ENCODE results near the gene DUSP28.
"Not testable (repeated sequence)": the region's sequence is repeated elsewhere in the genome, so short reads cannot be mapped to it uniquely, and the experiment has no call there.

DUSP28 gene

DNA sequence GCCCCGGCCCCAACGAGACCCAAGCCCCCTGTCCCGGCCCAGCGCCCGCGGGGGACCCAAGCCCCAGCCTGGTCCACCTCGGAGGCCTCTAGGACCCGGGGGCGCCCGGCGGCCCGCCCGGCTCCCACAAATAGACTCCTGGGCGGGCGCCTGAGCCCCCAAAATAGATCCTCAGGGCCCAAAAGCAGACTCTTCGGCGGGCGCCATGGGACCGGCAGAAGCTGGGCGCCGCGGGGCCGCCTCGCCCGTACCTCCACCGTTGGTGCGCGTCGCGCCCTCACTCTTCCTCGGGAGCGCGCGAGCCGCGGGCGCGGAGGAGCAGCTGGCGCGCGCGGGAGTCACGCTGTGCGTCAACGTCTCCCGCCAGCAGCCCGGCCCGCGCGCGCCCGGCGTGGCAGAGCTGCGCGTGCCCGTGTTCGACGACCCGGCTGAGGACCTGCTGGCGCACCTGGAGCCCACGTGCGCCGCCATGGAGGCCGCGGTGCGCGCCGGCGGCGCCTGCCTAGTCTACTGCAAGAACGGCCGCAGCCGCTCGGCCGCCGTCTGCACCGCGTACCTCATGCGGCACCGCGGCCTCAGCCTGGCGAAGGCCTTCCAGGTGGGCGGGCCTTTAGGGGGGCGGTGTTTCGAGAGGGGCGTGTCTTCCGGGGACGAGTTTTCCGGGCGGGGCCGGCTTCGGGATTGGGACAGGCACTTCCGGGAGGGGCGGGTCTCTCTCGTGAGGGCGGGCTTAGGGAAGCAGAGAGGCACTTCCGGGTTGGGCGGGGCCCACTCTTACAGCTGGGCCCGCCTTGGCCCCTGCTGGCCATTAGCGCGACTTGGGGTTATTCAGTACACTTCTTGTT, 545 bp downstream of the DUSP28 start:
- DNase-seq (ENCODE audit: low read depth), result peak; percentile 99

DNA sequence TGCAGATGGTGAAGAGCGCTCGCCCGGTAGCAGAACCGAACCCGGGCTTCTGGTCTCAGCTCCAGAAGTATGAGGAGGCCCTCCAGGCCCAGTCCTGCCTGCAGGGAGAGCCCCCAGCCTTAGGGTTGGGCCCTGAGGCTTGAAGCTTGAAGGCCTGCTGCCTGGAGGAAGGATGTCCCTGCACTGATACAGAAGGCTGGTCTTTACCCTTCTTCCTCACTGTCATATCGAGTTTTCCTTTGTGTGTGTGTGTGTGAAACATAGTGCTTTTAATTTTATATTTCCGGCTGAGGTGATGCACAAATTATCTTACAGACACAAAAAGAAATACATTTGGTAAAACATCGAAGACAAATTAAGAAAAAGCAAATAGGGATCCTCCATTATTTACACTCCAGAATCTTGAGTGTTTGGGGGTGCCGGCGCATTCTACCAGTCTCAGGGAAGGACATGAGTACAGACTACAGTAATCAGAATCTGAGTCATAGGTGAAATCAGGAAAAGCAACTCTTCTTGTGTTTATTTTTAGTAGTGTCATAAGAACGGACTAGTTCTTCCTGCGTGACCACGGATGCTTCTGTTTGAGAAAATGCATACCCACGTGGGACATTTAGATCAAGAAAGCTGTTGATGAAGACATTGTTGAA, 1.3 kb downstream of the DUSP28 start:
- no peak for DNase-seq (ENCODE audit: low read depth)

- not testable (repeated sequence) for DNase-seq (ENCODE audit: low read depth)
These were observed 3.1 kb downstream of the DUSP28 start for GRCh38 chr2:240563231-240563630.

DNA sequence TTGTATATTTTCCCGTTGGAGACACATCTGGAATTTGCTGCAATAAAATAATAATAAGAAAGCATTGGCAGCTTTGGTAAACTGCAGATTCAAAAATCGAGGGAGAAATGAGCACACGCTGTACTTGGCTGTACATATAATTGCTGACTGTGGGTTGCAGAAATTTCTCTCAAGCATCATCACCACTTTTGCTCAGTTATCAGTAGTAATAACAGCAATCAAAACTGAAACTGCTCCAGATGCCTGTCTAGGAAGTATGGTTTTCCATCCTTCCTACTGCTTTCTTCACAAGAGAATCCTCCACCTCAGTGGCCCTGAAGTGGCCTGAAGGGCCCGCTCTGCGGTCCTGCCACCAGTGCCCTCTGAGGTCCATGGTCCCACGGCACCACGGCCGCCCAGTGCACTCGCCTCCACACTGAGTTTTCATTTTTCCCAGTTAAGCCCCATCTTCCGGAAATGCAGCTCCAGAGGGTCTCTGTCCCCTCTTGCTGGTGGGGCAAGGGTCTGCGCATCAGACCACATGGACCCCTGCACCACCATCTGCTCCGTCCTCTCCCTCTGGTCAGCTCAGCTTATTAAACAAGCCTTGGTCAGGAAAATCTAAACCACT, 3.9 kb downstream of the DUSP28 start:
- no peak for DNase-seq (ENCODE audit: low read depth)

- no peak for DNase-seq (ENCODE audit: low read depth)
These were observed 4.6 kb downstream of the DUSP28 start for GRCh38 chr2:240564561-240565332.

DNA sequence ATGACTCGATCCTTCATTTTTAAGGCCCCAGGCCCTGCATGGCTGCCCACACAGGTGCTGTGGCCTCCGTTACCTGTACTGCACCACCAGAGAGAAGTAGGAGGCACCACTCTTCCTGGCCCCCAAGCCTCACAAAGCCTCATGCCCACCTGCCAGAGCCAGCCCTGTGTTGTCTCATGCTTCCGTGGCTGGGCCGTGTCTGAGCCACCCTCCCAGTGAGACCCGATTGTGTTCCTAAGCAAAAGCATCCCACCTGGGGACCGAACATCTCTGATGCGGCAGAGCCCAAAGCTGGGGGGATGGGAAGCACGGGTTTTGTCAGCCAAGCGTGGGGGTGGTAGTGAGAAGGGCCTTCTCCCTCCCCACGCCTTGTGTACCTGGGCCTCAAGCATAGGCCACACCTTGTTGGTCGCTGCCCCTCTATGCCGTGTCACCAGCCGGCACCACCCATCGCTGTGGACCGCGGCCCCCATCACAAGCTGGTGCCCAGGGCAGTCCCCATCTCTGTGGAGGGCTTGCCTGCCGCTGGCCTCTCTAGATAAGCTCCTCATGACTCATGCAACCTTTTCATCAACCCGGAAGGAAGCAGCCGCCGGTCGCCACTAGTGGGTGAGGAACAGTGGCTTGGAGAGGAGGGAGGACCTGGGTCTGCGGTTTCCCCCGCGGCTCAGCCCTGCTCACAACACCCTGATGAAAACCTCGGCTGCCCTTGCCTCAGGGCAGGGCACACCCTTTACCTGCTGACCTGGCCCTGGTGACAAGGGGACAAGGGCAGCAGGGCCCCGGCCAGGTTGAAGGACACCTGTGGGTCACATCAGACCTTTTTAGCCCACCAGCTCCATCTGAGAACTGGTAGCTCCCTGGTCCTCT, 5.4 kb downstream of the DUSP28 start:
- DNase-seq (ENCODE audit: low read depth), result peak; percentile 83

DNA sequence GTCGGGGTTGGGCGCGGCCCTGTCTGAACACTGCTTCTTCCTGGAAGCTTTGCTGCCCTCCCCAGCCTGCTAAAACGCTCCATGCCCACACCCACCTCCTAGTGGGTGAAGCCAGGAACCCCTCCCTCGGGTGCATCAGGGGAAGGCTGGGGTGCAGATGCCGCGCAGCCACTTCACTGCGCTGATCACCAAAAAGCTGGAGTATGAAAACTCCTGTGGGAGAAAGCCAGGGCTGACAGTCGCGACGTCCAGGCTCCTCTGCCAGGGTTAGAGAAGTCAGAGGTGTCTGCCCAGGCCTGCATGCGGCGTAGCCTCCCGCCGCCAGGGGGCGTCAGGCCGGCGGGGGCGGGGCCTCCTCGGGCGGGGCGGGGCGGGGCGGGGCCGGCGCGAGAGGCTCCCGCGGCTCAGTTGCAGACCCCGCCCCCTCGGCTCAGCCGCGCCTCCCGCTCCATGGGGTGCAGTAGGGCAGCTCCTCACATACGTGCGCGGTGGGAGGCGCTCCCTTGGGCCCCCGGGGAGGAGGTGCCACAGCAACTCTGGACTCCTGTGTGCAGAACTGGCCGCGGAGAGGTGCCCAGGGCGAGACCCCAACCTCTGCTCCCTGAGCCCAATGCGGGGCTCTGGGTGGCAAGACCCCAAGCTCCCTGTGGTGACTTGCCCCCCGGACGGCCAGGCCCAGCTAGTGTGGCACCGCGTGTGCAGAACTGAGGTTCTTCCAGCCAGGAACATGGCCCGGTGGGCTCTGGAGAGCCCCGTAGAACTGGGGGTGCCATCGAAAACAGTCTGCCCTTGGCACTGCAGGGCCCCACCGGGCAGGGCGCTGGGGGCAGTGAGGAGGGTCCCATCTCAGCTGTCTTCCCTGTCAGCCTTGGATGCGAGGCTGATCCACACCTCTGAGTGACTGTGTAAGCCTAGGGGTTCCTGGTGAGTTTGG, 6.3 kb downstream of the DUSP28 start:
- peak; percentile 97 for DNase-seq (ENCODE audit: low read depth)

DNA sequence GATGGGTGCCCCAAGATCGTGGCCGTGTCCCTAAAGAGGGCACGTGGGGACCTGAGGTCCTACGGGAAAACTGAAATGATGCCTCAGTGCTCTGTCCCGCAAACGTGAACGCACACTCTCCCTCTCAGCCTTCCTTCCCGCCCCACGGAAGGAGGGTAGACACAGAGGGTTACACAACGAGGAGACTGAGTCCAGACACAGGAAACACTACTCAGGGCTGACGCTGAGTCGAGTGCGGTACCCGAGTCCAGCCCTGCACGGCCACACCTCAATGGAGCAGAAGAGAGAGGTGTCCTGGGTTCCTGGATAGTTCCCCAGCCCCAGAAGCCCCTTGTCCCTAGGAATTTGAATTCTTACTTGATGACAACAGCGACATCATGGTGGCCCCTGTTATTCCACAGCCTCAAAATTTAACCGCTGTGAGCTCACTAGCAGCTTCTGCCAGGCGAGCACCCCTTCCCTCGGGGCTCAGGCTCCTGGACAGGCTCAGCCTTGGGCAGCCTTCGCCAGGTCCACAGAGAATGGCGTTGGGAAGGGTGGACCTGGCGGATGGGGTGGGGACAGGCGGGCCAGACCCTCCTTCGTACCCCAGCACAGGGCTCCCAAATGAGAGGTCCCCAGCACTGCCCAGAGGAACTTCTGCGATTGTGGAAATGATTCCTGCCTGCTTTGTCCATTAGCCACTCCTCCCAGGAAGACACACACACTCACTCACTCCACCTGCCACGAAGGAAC, 7.1 kb downstream of the DUSP28 start:
- no peak for DNase-seq (ENCODE audit: low read depth)

DNA sequence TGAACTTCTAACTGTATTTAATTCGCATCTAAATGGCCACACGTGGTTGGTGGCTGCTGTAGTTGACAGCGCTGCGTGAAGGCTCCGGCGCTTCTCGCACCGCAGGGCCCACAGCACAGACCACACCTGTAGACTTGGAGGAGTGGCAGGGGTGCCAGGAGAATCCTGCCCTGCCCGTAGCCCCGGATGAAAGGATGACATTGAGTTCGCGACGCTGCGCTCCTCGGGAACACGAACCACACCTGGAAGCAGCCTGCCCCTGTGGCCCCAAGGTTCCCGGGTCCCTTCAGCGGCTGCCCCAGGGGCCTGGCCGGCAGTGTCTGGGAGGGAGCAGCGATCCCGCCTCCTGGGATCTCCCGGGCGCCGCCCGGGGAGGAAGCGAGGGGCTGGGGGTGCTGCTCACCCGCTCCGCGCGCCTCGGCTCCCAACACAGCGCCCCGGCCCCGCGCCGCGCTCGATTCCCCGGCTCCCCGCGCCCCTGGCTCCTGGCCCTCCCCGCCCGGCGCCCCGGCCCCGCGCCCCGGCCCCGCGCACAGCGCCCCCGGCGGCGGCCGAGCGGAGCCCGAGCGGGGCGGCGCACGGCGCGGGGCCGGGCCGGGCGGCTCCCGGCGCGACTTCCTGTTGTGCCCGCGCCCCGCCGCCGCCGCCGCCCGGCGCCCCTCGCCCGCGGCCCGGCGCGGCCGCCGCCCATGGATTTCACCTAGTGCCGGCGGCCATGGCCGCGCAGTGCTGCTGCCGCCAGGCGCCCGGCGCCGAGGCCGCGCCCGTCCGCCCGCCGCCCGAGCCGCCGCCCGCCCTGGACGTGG, 7.9 kb downstream of the DUSP28 start, which contains the start of gene RNPEPL1:
RNPEPL1 (plus strand) TSS at position 613 of the 806 bp plus-strand sequence; CDS start at position 716, 103 bp downstream.
- DNase-seq (ENCODE audit: low read depth), result peak; percentile 51

DNA sequence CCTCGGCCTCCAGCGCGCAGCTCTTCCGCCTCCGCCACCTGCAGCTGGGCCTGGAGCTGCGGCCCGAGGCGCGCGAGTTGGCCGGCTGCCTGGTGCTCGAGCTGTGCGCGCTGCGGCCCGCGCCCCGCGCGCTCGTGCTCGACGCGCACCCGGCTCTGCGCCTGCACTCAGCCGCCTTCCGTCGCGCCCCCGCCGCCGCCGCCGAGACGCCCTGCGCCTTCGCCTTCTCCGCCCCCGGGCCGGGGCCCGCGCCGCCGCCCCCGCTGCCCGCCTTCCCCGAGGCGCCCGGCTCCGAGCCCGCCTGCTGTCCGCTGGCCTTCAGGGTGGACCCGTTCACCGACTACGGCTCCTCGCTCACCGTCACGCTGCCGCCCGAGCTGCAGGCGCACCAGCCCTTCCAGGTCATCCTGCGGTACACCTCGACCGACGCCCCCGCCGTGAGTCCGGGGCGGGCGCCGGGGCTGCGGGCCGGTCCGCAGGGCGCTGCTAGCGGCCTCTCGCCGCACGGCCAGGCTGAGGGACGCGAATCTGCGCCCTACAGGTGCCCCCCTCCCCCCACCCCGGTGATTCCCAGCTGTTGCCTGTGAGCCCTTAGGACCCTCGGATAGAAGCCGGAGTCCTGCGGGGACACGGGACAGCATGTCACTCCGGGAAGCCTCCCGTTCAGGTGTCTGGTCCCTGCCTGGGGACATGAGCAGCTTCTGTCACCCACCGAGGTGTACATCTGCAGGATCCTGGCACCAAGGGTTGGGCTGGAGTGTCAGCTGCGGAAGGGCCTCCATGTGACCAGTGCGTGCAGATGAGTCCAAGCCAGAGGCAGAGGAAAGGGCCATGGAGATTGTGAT, 8.7 kb downstream of the DUSP28 start:
- peak; percentile 45 for DNase-seq (ENCODE audit: low read depth)

GRCh38 chr2:240569523-240569997, 9.4 kb downstream of the DUSP28 start:
- no peak for DNase-seq (ENCODE audit: low read depth)

GRCh38 chr2:240569998-240570530, 9.9 kb downstream of the DUSP28 start:
- DNase-seq (ENCODE audit: low read depth), result no peak

- no peak for DNase-seq (ENCODE audit: low read depth)
These were observed 10.6 kb downstream of the DUSP28 start for GRCh38 chr2:240570531-240571313.

GRCh38 chr2:240571314-240571973, 11.3 kb downstream of the DUSP28 start:
- no peak for DNase-seq (ENCODE audit: low read depth)

- no peak for DNase-seq (ENCODE audit: low read depth)
These were observed 12.2 kb downstream of the DUSP28 start for GRCh38 chr2:240572141-240573031.

All from activated T-cell treated with anti-CD3 and anti-CD28 coated beads for 48 hours (primary cell).